GM19025 (cell line): ENCODE data around the gene HS1BP3.

Source experiments
- ATAC-seq: cut with Tn5 transposase; IDR thresholded peaks from one replicate; pipeline ENCODE4 v1.9.1; 2021; ENCODE audit warnings: mild to moderate bottlenecking, low read depth, moderate library complexity; ENCODE audit not compliant: unreplicated experiment

Gene HS1BP3

GRCh38 chr2:20607446-20607845 is 43.5 kb downstream of the HS1BP3 start:
- no peak for ATAC-seq

GRCh38 chr2:20606198-20606597 is 44.7 kb downstream of the HS1BP3 start:
- no peak for ATAC-seq

- no peak for ATAC-seq
Measured at GRCh38 chr2:20604951-20605381, 45.9 kb downstream of the HS1BP3 start.

GRCh38 chr2:20604401-20604911 is 46.4 kb downstream of the HS1BP3 start:
- ATAC-seq = no peak

GRCh38 chr2:20603791-20604190 is 47.1 kb downstream of the HS1BP3 start:
- ATAC-seq = no peak

GRCh38 chr2:20602803-20603202 is 48.1 kb downstream of the HS1BP3 start:
- ATAC-seq = no peak

- no peak for ATAC-seq
Measured at GRCh38 chr2:20600756-20601325, 50.1 kb downstream of the HS1BP3 start.

- ATAC-seq = no peak
Measured at GRCh38 chr2:20599861-20600461, 50.9 kb downstream of the HS1BP3 start.

GRCh38 chr2:20599001-20599600 is 51.8 kb downstream of the HS1BP3 start:
- no peak for ATAC-seq

- ATAC-seq = no peak
Measured at GRCh38 chr2:20597860-20598183, 53.1 kb downstream of the HS1BP3 start.

- ATAC-seq = no peak
Measured at GRCh38 chr2:20596973-20597859, 53.7 kb downstream of the HS1BP3 start.

- ATAC-seq = peak; percentile 6
Measured at GRCh38 chr2:20596193-20596972, 54.5 kb downstream of the HS1BP3 start.

- peak; percentile 72 for ATAC-seq
Measured at GRCh38 chr2:20595439-20596192, 55.3 kb downstream of the HS1BP3 start.

- ATAC-seq = no peak
Measured at GRCh38 chr2:20594957-20595356, 55.9 kb downstream of the HS1BP3 start.

GRCh38 chr2:20594048-20594750 is 56.7 kb downstream of the HS1BP3 start:
- ATAC-seq = no peak

GRCh38 chr2:20593072-20594034 is 57.5 kb downstream of the HS1BP3 start:
- ATAC-seq = no peak

GRCh38 chr2:20592106-20593071 is 58.5 kb downstream of the HS1BP3 start:
- no peak for ATAC-seq
